DOHH2 (cell line): Measurements from ENCODE around the gene KCNK7.

ENCODE experiments used
- H3F3A ChIP-seq: fragments of 200-600 bp; sonication (generic), shearing (Covaris generic); 2 replicates; pipeline ENCODE4 v1.6.0; 2016; ENCODE audit warnings: antibody characterized with exemption, mild to moderate bottlenecking; ENCODE audit not compliant: control insufficient read depth, insufficient read depth
- H3K27ac ChIP-seq: fragments of 200-600 bp; sonication (generic); 2 replicates; pipeline ENCODE4 v1.5.1; 2014; ENCODE audit warnings: low read depth, mild to moderate bottlenecking, low read length, moderate library complexity
- H3K27me3 ChIP-seq: fragments of 200-600 bp; sonication (generic); 2 replicates; pipeline ENCODE4 v1.6.1; 2014; ENCODE audit warnings: mild to moderate bottlenecking, low read length, mixed read lengths; ENCODE audit not compliant: control insufficient read depth
- H3K36me3 ChIP-seq: fragments of 200-600 bp; sonication (generic); 2 replicates; pipeline ENCODE4 v1.6.1; 2014; ENCODE audit warnings: mild to moderate bottlenecking, low read length, moderate library complexity, mixed read lengths; ENCODE audit not compliant: control insufficient read depth
- H3K4me1 ChIP-seq: fragments of 200-600 bp; sonication (generic); 2 replicates; pipeline ENCODE4 v1.6.1; 2014; ENCODE audit warnings: mild to moderate bottlenecking, low read length, mixed read lengths; ENCODE audit not compliant: control insufficient read depth
- H3K4me2 ChIP-seq: fragments of 200-600 bp; sonication (generic); 2 replicates; pipeline ENCODE4 v1.6.0; 2014; ENCODE audit warnings: mild to moderate bottlenecking, low read length, moderate library complexity
- H3K4me3 ChIP-seq: fragments of 200-600 bp; sonication (generic); 2 replicates; pipeline ENCODE4 v1.5.1; 2014; ENCODE audit warnings: mild to moderate bottlenecking, low read length, mixed read lengths
- H3K79me2 ChIP-seq: fragments of 200-600 bp; sonication (generic); 2 replicates; pipeline ENCODE4 v1.6.1; 2014; ENCODE audit warnings: mild to moderate bottlenecking, low read length, mixed read lengths; ENCODE audit not compliant: control insufficient read depth
- H3K9me2 ChIP-seq: fragments of 200-600 bp; sonication (generic); replicated peaks from 2 replicates; pipeline ENCODE4 v1.6.1; 2014; ENCODE audit warnings: mild to moderate bottlenecking, low read length, mixed read lengths; ENCODE audit not compliant: control insufficient read depth
- H3K9me3 ChIP-seq: fragments of 200-600 bp; sonication (generic); 2 replicates; pipeline ENCODE4 v1.6.1; 2014; ENCODE audit warnings: antibody characterized with exemption, low read length, mixed read lengths; ENCODE audit not compliant: control insufficient read depth, insufficient read depth
- H4K20me1 ChIP-seq: fragments of 200-600 bp; sonication (generic); 2 replicates; pipeline ENCODE4 v1.6.0; 2014; ENCODE audit warnings: low read depth, mild to moderate bottlenecking, antibody characterized with exemption, low read length, moderate library complexity; ENCODE audit not compliant: control insufficient read depth, insufficient read depth
- CTCF ChIP-seq: fragments of 200-600 bp; sonication (generic); IDR thresholded peaks from one replicate; pipeline ENCODE4 v1.5.1; 2014; ENCODE audit warnings: antibody characterized with exemption, mild to moderate bottlenecking, low read depth, low read length; ENCODE audit not compliant: poor library complexity, severe bottlenecking
- EZH2phosphoT487 ChIP-seq: fragments of 200-600 bp; sonication (generic); IDR thresholded peaks from 2 replicates; pipeline ENCODE4 v1.6.1; 2017; ENCODE audit warnings: borderline replicate concordance, mild to moderate bottlenecking, antibody characterized with exemption, low read length, moderate library complexity, mixed read lengths

Gene KCNK7

GRCh38 chr11:65563601-65564000 is 32.0 kb downstream of the KCNK7 start:
- Histone ChIP-seq H3K27me3 (no peaks in the 10 kb centered on the region), H4K20me1 (no peaks in the 10 kb centered on the region), H3F3A (0 out of 2 replicates have a peak, but pooled peaks cover 2% of the 10 kb centered on the region), H3K4me1 (peaks cover 34% of the 10 kb centered on the region), H3K79me2 (peaks cover 28% of the 10 kb centered on the region), H3K4me3 (no peak overlapping the region), H3K4me2 (no peak overlapping the region), H3K36me3 (peaks cover 15% of the 10 kb centered on the region), H3K27ac (no peak overlapping the region), H3K9me2 (no peaks in the 10 kb centered on the region), H3K9me3 (no peaks in the 10 kb centered on the region)
- TF ChIP-seq CTCF (no peak), EZH2phosphoT487 (no peak)

GRCh38 chr11:65562788-65563187 is 32.8 kb downstream of the KCNK7 start:
- Histone ChIP-seq H3K4me2 (no peak overlapping the region), H3K27me3 (no peaks in the 10 kb centered on the region), H3K27ac (no peak overlapping the region), H3K79me2 (peaks cover 20% of the 10 kb centered on the region), H3K4me1 (peaks cover 35% of the 10 kb centered on the region), H3K9me2 (no peaks in the 10 kb centered on the region), H3K36me3 (peaks cover 9% of the 10 kb centered on the region), H3F3A (no peaks in the 10 kb centered on the region), H3K4me3 (no peak overlapping the region), H3K9me3 (no peaks in the 10 kb centered on the region), H4K20me1 (no peaks in the 10 kb centered on the region)
- TF ChIP-seq CTCF: no peak
- no peak for TF ChIP-seq EZH2phosphoT487

GRCh38 chr11:65562020-65562419 is 33.6 kb downstream of the KCNK7 start:
- H3K9me3 ChIP-seq: no peaks in the 10 kb centered on the region
- H3K9me2 ChIP-seq: no peaks in the 10 kb centered on the region
- H3K27ac ChIP-seq: no peak overlapping the region
- no peaks in the 10 kb centered on the region for H3K27me3 ChIP-seq
- peaks cover 9% of the 10 kb centered on the region for H3K36me3 ChIP-seq
- H3K79me2 ChIP-seq: peaks cover 15% of the 10 kb centered on the region
- TF ChIP-seq EZH2phosphoT487 (no peak), CTCF (no peak)
- H3K4me2 ChIP-seq: no peak overlapping the region
- H3K4me1 ChIP-seq: peaks cover 35% of the 10 kb centered on the region
- no peaks in the 10 kb centered on the region for H4K20me1 ChIP-seq
- no peaks in the 10 kb centered on the region for H3F3A ChIP-seq
- no peak overlapping the region for H3K4me3 ChIP-seq
